HG03439 (cell line): ENCODE measurements around the gene TIMM10.

Experiments used
- ATAC-seq: cut with Tn5 transposase; IDR thresholded peaks from one replicate; pipeline ENCODE4 v1.9.1; 2021; ENCODE audit warnings: mild to moderate bottlenecking, moderate library complexity; ENCODE audit not compliant: unreplicated experiment

The TIMM10 gene

GRCh38 chr11:57508341-57509170 lies 22.0 kb downstream of the TIMM10 start:
- no peak for ATAC-seq

DNA sequence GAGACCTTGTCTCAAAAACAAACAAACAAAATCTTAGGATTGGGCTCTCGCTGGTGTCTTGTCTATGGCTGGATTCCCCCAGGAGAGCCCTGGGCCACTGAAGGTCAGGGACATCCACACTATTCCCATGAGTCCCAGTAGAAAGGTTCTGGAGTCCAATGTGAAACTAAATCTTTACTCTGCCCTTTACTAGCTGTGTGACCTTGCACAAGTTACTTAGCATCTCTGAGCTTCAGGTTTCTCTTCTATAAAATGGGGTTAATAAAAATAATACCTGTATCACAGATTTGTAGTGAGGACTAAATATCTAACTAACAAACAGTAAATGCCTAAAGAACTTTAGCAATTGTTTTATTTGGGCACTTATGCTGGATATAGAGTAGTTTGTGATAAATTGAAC lies 24.0 kb downstream of the TIMM10 start:
- no peak for ATAC-seq

- no peak for ATAC-seq
These were observed 26.0 kb downstream of the TIMM10 start for GRCh38 chr11:57504511-57504910.

DNA sequence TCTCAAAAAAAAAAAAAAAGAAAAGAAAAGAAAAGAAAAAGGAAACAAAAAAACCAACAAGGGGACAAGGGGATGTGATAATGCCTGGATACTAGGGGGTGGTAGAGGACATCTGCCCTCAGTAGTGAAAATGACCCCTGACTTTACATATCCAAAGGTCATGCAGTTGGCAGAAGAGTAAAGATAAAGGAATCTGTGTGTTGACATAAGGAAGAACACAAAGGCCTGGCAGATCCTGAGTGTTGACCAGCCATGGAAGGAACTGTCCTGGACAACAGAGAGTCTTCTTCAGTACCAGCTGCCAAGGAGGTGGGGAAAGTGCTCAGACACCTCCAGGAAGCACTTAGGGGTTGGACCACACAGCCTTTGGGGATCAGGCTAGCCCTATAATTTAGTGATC lies 27.7 kb downstream of the TIMM10 start:
- ATAC-seq = no peak

DNA sequence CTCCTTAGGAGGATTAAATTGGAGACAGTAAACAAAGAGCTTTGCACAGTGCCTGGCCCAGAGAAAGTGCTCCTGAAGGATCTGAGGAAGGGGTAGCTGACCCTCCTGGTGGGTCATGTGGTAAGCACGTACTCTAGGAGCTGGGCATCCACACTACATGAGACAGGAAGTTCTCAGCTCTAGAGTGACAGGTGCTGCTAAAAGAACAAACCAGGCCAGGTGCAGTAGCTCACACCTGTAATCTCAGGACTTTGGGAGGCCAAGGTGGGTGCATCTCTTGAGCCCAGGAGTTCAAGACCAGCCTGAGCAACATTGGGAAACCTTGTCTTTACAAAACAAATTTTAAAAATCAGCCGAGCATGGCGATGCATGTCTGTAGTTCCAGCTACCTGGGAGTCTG lies 28.2 kb downstream of the TIMM10 start:
- ATAC-seq = no peak

DNA sequence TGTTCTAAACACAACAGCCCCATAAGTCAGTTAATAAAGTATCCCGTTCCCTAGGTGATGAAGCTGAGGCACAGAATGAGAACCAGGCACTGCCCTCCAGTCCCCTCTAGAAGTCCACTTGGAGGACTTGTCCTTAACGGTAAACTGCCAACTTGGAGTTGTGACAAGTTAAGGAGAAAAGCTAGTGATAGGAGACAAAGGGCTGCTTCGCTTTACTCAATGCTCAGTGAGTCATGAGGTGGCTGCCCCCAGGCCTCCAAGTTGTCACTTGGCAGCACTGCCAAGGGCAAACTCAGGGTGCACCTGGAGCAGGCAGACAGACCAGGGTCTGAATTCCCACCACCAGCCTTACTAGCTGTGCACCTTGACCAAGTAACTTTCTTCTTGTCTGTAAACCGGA lies 28.6 kb downstream of the TIMM10 start:
- no peak for ATAC-seq

DNA sequence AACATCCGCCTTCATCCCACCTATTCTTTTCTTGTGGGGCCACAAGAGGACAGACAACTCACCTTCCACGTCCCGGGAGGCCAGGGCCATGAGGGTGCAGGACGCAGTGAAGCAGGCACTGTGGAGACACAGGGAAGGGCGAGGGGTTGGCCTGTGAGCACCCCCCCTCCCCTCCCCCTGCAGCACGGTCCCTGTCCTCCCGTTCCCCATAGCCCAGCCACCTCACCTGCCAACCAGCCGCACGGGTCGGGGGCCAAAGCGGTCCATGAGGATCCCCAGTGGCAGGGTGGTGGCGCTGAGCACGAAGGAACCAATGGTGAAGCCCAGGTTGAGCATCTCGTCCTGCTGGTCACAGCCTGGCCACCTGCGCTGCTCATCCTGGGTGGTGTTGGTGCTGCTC lies 29.6 kb downstream of the TIMM10 start:
- no peak for ATAC-seq

DNA sequence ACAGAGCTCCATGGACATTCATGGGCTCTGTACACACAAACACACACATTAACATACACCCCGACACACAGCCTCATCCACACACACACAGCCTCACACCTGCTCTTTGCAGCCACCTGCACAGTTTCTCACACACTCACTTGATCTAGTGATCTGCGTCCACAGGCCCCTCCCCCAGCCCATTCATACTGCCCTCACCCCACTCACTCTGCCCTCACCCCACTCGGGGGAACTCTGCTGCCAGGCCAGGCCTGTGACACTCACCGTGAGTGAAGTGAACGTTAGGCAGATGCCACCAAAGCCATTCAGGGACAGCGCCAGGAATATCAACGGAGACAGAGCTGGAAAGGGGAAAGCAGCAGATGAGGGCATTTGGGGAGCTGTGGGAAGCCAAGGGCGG lies 30.0 kb downstream of the TIMM10 start:
- ATAC-seq = no peak

GRCh38 chr11:57499983-57500461 lies 30.5 kb downstream of the TIMM10 start:
- ATAC-seq = no peak

DNA sequence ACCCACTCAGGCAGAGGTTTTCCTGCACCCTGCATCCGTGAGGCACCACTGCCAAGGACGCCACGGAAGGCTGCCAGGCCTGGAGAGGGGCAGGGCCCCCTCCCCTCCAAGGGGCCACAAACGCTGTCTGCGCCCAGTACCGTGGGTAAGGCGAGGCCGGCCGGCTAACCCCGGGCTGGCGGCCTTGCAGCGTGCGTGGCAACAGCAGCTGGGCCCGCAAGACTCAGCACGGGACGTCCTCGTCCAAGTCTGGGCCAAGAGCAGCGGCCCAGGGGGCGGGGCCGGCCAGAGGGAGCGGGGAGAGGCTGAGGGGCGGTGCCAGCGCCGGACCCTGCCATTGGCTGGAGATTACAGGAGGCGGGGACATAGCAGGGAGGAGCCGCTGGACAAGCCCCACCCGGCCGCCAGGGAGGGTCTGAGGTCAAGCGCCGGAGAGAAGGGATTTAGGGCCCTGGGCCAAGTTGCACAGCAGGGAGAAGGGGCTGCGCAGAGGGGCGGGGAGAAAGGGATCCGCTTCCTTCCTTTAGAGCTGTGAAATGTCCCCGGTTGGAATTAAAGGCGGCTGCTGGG lies 31.1 kb downstream of the TIMM10 start:
- peak; percentile 99 for ATAC-seq

DNA sequence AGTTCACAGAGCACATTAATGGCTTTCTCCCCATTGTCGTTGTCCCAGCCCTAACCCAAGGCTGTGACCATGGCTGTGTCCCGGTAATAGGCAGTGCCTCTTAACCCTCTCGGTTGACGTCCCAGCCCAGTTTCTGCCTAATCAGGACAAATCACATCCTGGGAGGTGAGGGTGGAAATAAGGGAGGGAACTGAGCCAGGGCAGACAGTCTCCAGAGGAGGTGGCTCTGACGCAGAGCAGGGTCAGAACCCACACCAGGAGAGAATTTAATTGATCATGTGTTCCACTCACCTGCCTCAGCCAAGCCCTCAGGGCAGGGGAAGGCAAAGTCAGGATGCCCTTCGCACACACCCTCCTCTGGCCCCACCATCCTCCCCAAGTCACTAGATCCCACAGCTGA lies 32.0 kb downstream of the TIMM10 start:
- ATAC-seq = no peak

GRCh38 chr11:57497303-57498247 lies 33.0 kb downstream of the TIMM10 start:
- ATAC-seq = no peak

- ATAC-seq = no peak
These were observed 34.3 kb downstream of the TIMM10 start for GRCh38 chr11:57496109-57496820.

DNA sequence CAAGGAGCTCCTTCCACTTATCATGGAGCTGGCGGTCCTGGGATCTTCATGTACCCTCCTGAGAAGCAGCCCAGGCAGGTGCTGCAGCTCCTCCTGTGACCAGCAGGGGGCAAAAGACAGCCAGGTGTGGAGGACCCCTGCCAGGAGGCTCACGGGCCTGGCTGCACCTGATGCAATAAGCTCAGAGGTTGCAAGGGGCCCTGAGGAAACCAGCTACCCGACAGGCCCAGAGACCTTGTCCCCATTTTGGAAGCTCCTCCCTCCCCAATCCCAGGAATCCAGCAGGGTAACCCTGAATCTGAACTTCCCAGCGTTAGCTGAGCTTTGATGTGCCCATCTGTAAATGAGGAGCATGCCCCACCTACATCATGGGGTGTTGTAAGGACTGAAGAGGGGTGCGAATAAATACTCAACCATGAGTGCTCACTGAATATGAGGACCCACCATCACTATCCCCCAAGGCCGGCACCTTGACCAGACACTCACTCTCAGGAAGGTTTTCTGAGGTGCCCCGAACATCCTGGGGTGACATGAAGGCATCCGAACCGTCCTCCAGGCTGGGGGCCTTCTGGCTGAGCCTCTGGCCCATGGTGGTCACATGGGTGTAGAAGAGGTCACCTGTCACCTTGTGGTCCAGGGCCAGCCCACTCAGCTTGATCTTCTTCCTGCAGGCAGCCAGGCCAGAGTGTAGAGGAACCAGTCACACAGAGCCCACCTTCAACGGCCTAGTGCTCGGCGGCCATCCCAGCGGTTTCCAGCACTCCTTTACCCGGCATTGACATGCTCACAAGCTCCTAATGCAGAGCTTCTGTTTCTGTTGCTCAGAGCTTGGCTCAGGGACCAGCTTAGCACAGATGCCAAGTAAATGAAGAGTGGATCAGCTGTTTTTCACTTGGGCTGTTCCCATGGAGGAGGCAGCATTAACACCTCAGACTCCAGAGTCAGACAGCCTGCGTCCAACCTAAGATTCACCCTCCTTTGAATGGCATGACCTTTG lies 36.7 kb downstream of the TIMM10 start:
- peak; percentile 59 for ATAC-seq

DNA sequence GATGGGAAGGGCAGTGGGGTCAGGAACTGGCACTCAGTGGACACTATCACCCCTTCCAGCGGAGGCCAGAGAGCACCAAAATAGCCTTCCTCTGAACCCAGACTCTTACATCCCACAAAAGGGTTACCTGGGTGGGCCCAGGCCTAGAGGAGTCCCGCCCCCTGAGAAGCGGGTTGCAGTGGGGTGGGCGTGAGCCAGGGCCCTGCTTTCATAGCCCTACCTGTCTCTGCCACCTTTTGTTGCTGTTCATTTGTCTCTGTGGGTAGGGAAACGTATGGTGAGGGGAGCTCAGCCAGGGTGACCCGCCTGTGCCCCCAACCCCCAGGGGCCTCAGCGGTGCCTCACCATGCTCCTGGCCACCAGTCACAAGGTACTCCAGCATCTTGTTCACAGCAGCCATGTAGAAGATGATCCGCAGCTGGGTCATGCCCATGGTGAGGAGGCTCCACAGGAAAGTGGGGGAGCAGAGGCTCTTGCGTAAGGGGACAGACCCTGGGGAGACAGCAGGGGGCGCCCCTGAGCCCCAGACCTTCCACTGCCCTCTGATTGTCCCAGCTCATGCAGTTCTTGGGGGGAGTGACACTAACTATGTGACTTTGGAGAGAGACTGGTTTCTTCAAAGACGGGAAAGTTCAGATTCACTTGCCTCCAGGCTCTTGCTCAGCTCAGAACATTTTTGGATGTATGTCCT lies 39.0 kb downstream of the TIMM10 start:
- no peak for ATAC-seq

- no peak for ATAC-seq
These were observed 39.9 kb downstream of the TIMM10 start for GRCh38 chr11:57490456-57491248.

DNA sequence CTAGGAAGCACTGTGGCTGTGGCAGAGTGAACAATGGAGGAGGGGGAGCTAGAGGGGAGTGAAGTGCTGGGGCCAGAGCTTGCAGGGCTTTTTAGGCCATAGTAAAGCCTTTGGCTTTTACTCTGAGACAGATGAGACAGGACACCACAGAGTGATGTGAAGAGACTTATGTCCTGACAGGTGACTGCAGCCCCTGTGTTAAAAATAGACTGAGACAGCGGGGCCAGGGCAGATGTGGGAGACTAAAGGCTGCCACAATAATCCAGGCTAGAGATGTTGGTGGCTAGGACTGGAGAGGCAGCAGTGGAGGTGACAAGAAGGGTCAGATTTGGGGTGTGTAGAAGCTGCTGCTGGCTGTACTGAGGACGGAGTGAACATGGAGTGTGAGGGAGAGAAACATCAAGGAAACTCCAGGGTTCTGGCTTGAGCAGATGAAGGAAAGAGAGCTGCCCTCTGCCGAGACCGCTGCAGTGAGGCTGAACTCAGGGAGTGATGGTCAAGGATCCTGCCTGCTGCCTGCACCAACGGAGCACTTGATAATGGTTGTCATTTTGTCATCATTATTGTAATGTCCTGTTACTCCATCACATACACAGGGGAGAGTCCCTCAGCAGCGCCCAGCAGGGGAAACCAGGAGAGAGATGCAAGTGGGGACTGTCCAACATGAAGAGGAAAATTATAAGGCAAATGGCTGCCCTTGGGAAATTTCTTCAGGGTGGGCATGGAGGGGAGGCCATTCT lies 42.5 kb downstream of the TIMM10 start:
- ATAC-seq = no peak
